ENCODE data around the gene FBXO24.

Gene FBXO24

DNA sequence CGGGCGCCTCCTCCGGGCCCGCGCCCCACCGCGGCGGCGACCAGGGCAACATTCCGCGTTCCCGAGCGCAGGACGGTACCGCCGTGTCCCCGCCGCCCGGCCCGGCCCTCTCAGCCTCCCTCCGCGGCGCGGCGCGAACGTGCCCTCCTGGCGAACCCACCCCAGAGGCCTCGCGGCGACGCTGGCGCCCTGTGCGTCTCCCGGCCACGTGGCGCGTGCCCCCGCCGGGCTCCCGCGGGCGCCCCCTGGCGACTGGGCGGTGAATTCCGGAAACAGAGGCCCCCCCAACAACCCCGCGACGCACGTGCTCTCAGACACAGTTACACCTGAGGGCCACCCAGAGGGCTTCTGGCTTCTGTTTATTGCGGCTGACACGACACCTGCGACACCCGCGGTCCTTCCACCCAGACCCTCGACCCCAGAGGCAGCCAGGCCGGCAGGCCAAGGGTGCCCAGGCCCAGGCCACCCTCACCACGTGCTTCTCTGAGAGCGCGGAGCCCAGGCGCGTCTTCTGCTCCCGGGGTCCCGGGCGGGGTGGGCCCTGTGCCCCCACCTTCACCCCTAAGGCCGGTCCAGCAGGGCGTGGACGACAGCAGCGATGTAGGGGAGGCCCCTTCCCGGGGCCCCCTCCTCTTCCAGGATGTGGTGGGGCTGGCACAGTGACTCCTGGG, 12.3 kb upstream of the FBXO24 start, which contains the start of gene SAP25:
SAP25 (minus strand) TSS at position 210 of the 671 bp plus-strand sequence; CDS start at position 52, 158 bp downstream.
- DNase-seq = no peak

DNA sequence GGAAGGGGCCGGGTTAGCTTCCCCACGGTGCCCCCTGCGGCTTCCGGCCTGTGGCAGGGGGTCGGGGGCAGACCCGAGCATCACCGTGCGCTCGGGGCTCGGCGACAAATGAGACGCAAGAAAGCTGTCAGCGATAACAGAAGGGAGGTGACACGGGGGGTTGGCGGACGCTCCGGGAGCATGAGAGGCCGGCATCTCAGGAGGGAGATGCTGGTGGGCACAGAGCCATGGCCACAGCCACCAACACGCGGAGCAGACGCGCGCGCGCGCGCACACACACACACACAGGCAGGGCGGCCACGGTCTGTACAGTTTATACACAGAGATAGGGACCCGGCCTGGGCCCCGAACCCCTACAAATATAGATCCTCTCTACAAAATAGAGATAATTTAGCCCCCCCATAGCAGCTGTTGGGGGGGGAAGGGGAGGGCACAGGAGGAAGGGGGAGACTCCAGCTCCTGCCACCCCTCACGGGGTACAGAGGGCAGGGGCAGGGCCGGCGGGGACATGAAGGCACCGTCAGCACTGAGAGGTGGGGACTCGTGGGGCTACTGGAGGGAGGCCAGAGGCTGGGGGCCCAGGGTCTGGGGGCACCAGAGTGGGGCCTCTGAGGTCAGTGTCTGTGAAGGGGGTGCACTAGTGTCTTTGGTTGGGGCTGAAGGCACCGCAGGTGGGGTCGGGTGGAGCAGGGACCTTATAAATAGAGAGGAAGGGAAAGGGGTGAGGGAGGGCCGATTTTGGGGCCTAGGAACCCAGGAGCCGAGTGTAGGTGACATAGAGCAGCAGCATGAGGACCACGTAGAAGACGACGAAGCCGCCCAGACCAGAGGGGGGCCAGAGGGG, 11.5 kb upstream of the FBXO24 start:
- no peak for DNase-seq

- DNase-seq = no peak
Observed at GRCh38 chr7:100575206-100575631, 10.9 kb upstream of the FBXO24 start.

DNA sequence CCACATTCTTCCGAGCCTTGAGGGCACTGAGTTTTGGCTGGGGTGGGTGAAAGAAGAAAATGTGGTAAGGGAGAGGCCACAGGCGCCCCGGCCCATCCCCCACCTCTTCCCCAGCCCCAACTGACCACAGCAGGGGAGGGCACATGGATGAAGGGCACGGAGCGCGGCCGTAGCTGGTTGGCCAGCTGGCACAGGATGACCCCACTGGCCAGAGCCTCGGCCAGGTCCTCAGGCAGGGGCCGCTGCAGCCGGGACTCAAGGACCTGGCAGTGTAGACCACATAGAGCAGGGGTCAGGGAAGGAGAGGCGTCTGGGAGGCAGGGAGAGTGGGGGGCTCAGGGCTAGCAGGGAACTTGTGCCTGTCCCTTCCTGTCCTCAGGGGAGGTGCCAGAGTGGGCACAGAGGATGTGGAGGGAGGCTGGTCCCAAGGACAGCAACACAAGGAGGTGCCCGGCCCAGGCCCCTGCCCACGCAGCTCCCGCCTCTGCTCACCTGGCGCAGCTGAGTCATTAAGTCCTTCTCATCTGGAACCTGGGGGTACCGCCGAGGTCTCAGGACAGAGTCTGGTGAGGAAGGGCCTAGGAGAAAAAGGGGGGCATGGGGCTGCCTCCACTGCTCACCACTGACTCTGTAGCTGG, 10.3 kb upstream of the FBXO24 start:
- no peak for DNase-seq

GRCh38 chr7:100576384-100576993, 9.6 kb upstream of the FBXO24 start:
- DNase-seq = no peak

GRCh38 chr7:100577103-100577502, 9.0 kb upstream of the FBXO24 start:
- no peak for DNase-seq

GRCh38 chr7:100577507-100577906, 8.6 kb upstream of the FBXO24 start:
- DNase-seq = no peak

DNA sequence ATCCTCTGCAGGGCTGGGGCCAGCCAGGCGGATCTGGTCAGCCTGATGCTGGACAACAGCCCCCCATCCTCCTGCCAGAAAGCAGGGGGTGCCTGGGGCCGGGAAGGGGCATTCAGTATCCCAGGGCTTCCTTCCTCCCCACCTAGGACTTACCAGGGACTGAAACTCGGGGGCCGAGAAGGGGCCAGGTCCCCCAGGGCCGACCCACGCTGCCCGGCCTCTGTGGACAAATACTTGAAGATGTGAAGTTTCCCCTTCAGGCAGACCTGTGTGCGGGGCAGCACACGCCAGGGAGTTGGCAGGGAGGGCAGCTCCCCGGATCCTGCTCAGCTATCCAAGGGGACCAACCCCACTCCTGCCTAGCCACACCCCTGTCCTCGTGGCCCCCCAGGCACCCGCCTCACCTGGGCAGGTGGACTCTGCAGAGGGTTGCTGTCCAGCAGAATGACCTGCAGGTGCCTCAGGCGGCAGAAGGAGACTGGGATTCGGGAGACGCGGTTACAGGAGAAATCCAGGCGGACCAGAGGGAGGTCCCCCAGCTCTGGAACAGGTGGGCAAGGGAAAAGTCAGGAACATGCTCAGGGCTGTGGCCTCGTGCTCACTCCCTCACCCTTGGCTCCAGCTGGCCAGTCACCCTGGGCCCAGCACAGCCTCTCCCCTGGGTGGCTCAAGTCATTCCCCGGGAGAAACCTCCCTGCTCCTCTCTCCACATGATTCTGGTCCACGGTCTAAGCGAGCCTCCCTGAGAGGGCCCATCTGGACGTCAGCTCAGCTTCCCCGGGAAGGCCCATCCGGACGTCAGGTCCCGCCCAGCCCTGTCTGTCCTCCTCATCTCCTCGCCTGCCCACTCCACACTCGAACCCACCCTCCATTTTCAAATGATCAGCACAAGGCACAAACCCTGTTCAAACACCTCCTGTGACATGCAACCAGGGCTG, 7.6 kb upstream of the FBXO24 start:
- no peak for DNase-seq

DNA sequence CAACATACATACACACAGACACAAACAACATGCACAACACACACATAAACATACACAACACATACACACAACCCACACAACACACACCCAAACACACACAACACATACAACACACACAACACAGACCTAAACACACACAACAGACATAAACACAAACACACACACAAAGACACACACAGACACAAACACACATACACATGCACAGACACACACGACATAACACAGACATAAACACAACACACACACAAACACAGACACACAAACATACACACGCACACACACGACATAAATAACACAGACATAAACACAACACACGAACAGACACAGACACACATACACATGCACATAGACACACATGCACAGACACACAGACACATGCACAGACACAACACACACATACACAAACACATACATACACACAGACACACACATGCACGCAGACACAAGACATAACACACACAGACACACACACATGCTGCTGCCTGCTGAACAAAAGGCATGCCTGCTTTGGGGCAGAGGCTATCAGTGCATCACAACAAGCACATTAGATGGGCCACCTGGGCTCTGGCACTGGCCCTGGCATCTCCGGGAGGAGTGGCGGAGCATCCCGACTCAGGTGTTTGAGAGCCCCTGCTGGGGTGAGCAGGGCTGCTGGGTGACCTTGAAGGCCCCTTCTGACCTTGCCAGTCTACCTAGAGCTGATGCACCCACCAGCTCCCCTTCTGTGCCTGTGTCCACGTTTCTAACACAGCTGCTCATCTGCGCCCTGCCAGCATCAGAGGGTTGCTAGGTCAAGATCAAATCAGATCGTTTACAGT, 5.5 kb upstream of the FBXO24 start:
- no peak for DNase-seq

DNA sequence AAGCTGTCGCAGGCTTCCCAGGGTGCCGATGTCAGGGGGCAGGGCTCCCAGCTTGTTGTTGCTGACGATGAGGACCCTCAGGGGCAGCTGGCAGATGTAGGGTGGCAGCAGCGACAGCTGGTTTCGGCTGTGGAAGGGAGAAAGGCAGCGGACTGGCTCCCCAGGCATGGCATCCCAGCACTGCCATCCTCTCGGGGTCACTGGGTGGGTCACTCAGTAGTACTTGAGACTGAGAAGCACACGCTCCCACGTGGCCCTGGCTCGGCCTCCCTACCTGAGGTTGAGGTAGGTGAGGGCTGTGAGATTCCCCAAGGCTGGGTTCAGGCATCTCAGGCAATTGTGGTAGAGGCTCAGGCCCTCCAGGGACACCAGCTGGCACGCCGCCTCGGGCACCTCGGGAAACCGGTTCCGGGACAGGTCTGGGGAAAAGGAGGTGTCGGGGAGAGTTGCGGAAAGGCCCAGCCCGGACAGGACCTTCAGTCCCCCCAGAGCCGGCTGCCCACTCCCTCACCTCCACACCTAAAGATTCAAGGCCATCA, 4.0 kb upstream of the FBXO24 start:
- DNase-seq = no peak

DNA sequence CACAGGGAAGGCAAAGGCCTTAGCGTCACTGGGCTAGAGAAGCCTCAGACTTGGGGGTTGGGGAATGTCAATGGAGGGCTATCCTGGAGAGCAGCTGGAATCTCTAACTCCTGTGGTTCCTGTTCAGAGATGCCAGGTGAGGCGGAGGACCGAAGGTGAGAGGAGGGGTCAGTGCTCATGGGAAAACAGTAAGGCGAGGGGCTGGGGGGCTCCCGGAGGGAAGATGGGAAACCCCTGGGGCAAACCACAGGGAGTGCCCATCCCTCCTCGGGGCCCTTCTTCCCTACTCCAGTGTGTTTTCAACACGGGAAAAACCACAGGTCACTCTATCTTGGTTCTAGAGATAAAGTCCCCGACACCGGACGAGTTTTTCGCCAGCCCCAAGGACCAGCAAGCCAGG, 3.5 kb upstream of the FBXO24 start:
- no peak for DNase-seq

- DNase-seq = peak in 20 of 58 donors; percentile 6 to 54 (median 23)
Observed at GRCh38 chr7:100583132-100584053, 2.7 kb upstream of the FBXO24 start.

DNA sequence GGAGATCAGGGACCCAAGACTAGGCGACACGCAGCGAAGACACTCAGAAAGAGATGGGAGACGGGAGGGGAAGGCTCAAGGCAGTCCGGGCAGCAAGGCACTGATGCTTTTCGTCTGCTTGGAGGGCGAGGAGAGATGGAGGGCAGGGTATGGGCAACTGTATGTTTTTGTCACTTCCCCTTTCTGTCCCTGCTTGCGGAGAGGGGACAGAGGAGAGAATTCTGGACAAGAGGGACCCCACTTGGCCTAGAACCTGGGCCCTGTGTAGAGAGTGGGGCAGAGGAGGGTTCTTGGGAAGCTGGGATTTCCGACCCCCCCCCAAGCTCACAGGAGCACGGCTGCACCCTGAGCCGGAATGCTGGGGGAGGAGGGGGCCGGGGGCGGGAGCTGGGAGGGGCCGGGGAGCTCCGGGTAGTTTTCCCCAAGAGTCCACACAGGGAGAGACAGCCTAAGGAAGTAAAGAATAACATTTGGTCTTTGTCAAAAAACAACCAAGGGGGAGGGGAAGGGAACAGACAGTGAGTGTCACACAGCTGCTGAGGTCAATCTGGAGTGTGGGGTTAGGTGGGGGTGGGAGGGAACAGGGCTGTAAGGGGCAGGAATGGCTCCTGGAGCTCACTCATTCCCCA, 2.0 kb upstream of the FBXO24 start:
- no peak for DNase-seq

- DNase-seq = peak in 1 of 58 donors; percentile 8
Observed at GRCh38 chr7:100584683-100585510, 1.2 kb upstream of the FBXO24 start.

DNA sequence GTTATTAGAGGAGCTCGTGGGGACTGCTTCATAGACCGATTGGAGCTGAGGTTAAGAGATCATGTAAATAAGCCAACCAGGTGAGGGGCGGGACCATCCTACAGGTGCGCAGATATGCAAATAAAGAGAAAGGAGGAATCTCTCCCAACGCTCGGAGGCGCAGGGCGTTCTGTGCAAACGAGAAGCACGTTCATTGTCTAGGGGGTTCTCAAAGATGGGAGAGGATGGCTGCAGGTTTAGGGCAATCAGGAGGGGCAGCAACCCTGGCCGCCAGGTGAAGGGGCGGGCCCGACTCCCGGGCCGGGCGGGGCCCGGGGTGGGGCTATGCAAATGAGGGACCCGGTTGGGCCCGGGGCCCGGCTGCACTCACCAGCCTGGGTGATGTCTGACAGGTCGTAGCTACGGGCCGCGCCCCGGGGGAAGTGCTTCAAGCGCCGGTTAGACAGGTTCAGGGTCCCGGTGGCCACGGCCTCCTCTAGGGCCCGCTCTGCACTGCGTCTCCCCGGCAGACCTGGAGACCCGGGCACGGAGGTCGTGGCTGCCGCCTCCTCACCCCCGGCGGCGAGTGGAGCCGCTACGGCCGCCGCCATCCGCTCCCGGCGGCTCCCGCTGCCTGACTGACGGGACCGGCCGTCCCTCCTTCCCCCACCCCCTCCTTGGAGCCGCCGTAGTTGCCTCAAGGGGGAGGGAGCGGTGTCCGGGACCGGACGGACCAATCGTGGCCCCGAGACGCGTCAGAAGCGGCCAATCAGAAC, 440 bp upstream of the FBXO24 start, which contains the start of gene LRCH4:
LRCH4 (minus strand) TSS at position 619 of the 755 bp plus-strand sequence; CDS start at position 590, 29 bp downstream.
- DNase-seq = peak in 10 of 58 donors; percentile 47 to 76 (median 66)

GRCh38 chr7:100588438-100588837, 2.3 kb downstream of the FBXO24 start:
- no peak for DNase-seq

All from anterior cingulate cortex (tissue), 58 donors.